ENCODE measurements around the gene ATOH7. TPM values are rescaled to one million over a fixed set of nuclear protein-coding genes. Genes with fewer than 3 reads are reported as not detected.
"Not testable (repeated sequence)": the region's sequence is repeated elsewhere in the genome, so short reads cannot be mapped to it uniquely, and the experiment has no call there.

Gene ATOH7
- total RNA-seq, 1 donor from 2014 or later: 0.82 TPM

DNA sequence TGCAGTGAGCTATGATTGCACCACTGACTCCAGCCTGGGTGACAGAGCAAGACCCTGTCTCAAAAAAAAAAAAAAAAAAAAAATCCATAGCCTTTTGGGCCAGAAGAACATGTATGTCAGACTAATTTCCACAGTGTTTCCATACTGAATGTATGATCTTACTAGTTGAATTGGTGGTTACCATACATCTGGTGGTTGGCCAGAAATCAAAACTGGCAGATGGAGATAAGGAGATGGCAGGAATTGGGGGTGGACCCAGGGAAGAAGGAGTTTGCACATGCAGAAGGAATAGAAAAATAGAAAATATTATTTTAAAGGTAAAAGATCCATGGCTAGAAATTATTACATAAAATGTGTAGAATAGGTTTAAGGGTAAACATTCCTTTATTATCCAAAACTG lies 3.7 kb upstream of the ATOH7 start:
- DNase-seq: peak; percentile 22

- no peak for DNase-seq
Observed at GRCh38 chr10:68235111-68235510, 3.2 kb upstream of the ATOH7 start.

GRCh38 chr10:68233046-68233445 lies 1.1 kb upstream of the ATOH7 start:
- no peak for DNase-seq

GRCh38 chr10:68231106-68231816 lies 652 bp downstream of the ATOH7 start:
- peak; percentile 85 for DNase-seq

GRCh38 chr10:68230268-68230667 lies 1.6 kb downstream of the ATOH7 start:
- no peak for DNase-seq

GRCh38 chr10:68224810-68225209 lies 7.1 kb downstream of the ATOH7 start:
- DNase-seq: no peak

GRCh38 chr10:68223535-68224165 lies 8.3 kb downstream of the ATOH7 start:
- DNase-seq: no peak

GRCh38 chr10:68222391-68222790 lies 9.5 kb downstream of the ATOH7 start:
- no peak for DNase-seq

DNA sequence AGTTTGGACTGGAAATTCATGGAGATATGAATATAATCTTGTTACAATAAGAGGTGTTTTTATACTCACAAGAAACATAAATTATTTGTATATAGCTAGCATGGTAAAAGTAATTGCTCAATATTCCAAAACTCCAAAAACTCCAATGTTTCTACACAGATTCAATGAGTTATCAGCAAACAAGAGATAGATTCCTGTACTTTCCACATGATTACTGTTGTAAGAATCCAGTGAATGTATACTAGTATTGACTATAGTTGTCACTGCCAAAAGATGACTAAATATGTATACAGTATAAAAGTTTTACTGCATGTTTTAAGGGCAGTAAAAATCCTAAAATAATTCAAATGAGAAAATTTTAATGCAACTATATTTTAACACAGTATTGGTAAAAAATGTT lies 10.7 kb downstream of the ATOH7 start:
- DNase-seq: no peak

- DNase-seq: no peak
Observed at GRCh38 chr10:68218786-68219185, 13.1 kb downstream of the ATOH7 start.

DNA sequence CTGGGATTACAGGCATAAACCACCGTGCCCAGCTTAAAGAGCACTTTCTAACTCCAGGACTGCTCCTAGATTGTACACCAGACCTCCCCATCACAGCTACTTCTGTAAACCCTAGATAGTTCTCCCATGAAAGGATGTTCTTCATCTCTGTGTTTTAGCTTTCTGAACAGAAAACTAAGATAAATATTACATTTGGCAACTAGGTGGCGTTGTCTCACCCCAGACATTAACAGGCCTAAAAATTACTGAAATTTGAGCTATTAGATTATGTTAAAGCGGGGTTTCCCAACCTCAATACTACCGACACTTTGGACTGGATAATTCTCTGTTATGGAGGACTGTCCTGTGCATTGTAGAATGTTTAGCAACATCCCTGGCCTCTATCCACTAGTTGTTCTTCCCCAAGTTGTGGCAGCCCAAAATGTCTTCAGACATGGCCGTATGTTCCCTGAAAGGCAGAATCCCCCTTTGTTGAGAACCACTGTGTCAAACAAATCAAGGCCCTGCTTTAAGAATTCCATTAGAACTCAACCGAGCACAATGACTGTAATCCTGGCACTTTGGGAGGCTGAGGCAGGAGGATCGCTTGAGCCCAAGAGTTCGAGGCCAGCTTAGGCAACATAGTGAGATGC lies 19.1 kb downstream of the ATOH7 start:
- peak; percentile 46 for DNase-seq

GRCh38 chr10:68211669-68212068 lies 20.2 kb downstream of the ATOH7 start:
- DNase-seq: no peak

DNA sequence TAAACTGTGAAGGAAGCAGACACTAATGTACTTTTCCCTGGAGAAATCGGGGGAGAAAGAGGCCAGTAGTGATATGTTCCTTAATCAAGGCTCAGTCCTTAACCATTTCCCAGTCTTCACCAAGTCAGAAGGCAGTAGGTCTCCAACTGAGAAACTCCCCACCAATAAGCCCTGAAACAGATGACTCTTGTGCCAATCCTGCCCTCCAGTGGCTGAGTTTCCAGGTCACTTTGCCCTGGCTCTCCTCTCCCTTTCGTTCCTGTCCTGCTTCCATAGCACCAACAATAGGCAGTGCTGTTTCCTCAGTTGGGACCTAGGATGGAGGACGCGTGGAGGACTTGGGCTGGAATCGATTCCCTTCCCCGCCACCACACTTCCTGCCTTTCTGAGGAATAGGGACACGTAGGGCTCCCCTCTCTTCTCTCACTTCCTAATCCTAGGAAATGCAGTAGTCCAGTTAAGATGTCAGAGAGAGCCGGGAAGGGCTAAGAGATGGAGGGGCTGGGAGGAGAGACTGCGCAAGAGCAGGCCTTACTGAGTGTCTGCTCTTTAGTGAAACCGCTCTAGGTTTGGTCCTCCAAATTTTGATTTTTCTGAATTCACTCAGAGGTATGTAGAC lies 23.4 kb downstream of the ATOH7 start:
- DNase-seq: peak; percentile 61

DNA sequence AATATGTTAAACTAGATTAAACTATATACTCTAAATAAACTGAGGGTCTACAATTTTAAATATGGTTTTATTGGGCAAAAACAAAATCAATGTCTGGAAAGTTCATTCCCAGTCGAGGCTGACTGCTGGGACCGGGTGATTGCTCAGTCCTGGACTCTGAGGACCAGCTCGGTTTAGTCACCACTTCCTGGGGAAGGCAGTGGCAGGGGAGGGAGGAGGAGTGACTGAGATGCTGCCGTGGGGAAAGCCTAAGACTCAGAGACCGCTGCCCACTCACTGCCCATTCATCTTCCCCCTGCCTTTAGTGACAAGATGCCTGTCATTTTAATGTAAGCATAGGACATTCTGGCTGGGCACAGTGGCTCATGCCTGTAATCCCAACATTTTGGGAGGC lies 29.0 kb downstream of the ATOH7 start:
- no peak for DNase-seq

DNA sequence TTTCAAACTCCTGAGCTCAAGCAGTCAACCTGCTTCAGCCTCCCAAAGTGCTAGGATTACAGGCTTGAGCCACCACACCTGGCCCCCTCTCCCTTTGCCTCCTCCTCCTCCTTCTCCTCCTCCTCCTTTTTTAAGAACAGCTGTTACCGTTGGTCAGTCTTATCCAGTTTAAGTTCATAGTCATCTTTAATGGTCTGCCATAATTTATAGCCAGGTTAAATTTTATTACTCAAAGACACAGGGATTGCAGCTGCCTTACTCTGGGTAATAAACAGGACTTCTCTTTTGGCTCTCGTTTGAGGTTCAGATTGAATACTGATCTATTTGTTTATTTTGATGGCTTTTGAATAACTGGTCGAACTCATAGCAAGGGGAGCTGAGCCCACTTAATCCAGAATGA lies 35.2 kb downstream of the ATOH7 start:
- DNase-seq: no peak

DNA sequence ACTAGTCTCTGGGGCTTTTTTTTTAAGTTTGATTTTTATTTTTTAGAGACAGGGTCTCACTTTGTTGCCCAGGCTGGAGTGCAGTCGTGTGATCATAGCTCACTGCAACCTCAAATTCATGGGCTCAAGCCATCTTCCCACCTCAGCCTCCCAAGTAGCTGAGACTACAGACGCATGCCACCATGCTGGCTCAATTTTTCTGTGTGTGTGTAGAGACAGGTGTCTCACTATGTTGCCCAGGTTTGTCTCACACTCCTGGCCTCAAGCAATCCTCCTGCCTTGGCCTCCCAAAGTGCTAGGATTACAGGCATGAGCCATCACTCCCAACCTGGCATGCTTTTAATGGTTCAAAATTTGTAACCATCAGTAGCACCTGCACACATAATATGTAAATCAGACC lies 36.1 kb downstream of the ATOH7 start:
- DNase-seq: not testable (repeated sequence)

- DNase-seq: no peak
Observed at GRCh38 chr10:68194290-68194689, 37.6 kb downstream of the ATOH7 start.

GRCh38 chr10:68192113-68192512 lies 39.8 kb downstream of the ATOH7 start:
- DNase-seq: no peak

DNA sequence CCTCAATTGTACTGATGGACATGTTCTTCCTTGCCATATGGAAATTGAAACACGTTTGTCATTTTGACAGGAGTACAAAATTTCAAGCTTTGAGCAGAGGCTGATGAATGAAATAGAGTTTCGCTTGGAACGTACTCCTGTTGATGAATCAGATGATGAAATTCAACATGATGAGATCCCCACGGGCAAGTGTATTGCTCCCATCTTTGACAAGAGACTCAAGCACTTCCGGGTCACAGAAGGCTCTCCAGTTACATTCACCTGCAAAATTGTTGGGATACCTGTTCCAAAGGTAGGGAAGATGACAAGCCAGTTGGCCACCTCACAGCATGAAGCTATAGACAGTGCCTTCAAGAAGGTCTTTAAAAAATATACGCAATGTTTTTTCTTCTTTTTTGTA lies 43.1 kb downstream of the ATOH7 start:
- DNase-seq: no peak

DNA sequence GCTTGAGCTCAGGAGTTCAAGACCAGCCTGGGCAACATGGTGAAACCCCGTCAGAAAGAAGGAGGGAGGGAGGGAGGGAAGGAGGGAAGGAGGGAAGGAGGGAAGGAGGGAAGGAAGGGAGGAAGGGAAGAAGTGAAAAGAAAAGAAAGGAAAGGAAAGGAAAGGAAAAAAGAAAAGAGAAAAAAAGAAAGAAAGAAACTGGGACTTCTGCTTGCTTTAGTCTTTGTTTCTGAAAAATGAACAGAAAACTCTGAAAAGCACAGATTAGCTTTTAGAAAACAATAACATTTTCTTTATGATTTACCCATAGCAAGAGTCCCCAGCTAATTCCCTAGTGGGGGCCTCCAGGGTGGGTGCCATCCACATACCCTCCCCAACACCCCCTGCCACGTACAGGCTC lies 46.8 kb downstream of the ATOH7 start:
- no peak for DNase-seq

DNA sequence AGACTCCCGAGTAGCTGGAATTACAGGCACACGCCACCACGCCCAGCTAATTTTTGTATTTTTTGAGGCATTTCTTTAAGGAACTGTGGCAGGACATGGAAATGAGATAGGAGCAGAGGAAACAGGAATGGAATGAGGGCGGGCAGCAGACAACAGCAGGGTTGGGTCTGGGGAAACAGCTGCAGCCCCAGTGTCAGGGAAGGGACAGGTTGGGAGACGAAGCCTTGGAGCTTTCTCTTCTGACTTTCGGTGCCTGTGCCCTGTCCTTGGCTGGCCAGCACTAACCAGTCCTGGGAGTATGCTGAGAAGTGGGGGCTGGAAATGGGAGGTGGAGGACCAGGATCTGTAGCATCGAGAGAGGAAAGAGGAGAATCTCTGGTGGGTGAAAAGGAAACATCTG lies 47.4 kb downstream of the ATOH7 start:
- DNase-seq: peak; percentile 70

Measured in tongue (tissue), 2 donors.